Activated naive CD8-positive, alpha-beta T cell treated with anti-CD3 and anti-CD28 coated beads for 36 hours (primary cell): Measurements from ENCODE around the gene PTPRM. TPM values are rescaled to one million over a fixed set of nuclear protein-coding genes. Genes with fewer than 3 reads are reported as not detected.

Experiments
- DNase-seq: peaks from one replicate; pipeline ENCODE4 v3.0.0; 2021
- H3K27ac Mint-ChIP-seq: one replicate; pipeline ENCODE4 v1.8.0; 2022; ENCODE audit warnings: mild to moderate bottlenecking, moderate library complexity, mixed read lengths
- H3K27me3 Mint-ChIP-seq: one replicate; pipeline ENCODE4 v1.8.0; 2022; ENCODE audit warnings: mild to moderate bottlenecking, mixed read lengths
- H3K36me3 Mint-ChIP-seq: one replicate; pipeline ENCODE4 v1.8.0; 2021; ENCODE audit warnings: mild to moderate bottlenecking, mixed read lengths
- H3K4me1 Mint-ChIP-seq: one replicate; pipeline ENCODE4 v1.8.0; 2021; ENCODE audit warnings: mixed read lengths
- H3K4me3 Mint-ChIP-seq: one replicate; pipeline ENCODE4 v1.8.0; 2022; ENCODE audit warnings: mild to moderate bottlenecking, moderate library complexity, mixed read lengths
- H3K9me3 Mint-ChIP-seq: one replicate; pipeline ENCODE4 v1.8.0; 2022; ENCODE audit warnings: mixed read lengths
- total RNA-seq, 2 experiments: library from RNA; stranded (reverse); gene quantifications; one replicate each; pipeline ENCODE4 v1.2.3, GENCODE V29; 2021

Gene PTPRM
- total RNA-seq, 2 experiments from 2014 or later, result 0.22 to 0.52 TPM

- Mint-ChIP-seq H3K4me3 (no peak overlapping the region), H3K9me3 (no peaks in the 10 kb centered on the region), H3K36me3 (no peaks in the 10 kb centered on the region), H3K27ac (no peak overlapping the region), H3K4me1 (no peaks in the 10 kb centered on the region), H3K27me3 (peaks cover 51% of the 10 kb centered on the region)
- DNase-seq, result no peak
Measured at GRCh38 chr18:8365528-8365927, 798.4 kb downstream of the PTPRM start.

- H3K27me3 Mint-ChIP-seq, result peaks cover 52% of the 10 kb centered on the region
- H3K4me1 Mint-ChIP-seq, result no peaks in the 10 kb centered on the region
- H3K4me3 Mint-ChIP-seq, result no peak overlapping the region
- no peak for DNase-seq
- no peaks in the 10 kb centered on the region for H3K36me3 Mint-ChIP-seq
- H3K9me3 Mint-ChIP-seq, result no peaks in the 10 kb centered on the region
- no peak overlapping the region for H3K27ac Mint-ChIP-seq
Measured at GRCh38 chr18:8366070-8366469, 799.0 kb downstream of the PTPRM start.

- H3K4me3 Mint-ChIP-seq, result no peak overlapping the region
- no peaks in the 10 kb centered on the region for H3K9me3 Mint-ChIP-seq
- DNase-seq, result no peak
- H3K36me3 Mint-ChIP-seq, result no peaks in the 10 kb centered on the region
- H3K4me1 Mint-ChIP-seq, result no peaks in the 10 kb centered on the region
- peaks cover 51% of the 10 kb centered on the region for H3K27me3 Mint-ChIP-seq
- H3K27ac Mint-ChIP-seq, result no peak overlapping the region
Measured at GRCh38 chr18:8366656-8367055, 799.5 kb downstream of the PTPRM start.

GRCh38 chr18:8367217-8367988 lies 800.3 kb downstream of the PTPRM start:
- Mint-ChIP-seq H3K27me3 (peaks cover 51% of the 10 kb centered on the region), H3K27ac (no peak overlapping the region), H3K4me3 (no peak overlapping the region), H3K4me1 (no peaks in the 10 kb centered on the region), H3K36me3 (no peaks in the 10 kb centered on the region), H3K9me3 (no peaks in the 10 kb centered on the region)
- peak; percentile 30 for DNase-seq

- no peaks in the 10 kb centered on the region for H3K9me3 Mint-ChIP-seq
- no peaks in the 10 kb centered on the region for H3K4me1 Mint-ChIP-seq
- H3K36me3 Mint-ChIP-seq, result no peaks in the 10 kb centered on the region
- no peak overlapping the region for H3K4me3 Mint-ChIP-seq
- DNase-seq, result no peak
- no peak overlapping the region for H3K27ac Mint-ChIP-seq
- peaks cover 51% of the 10 kb centered on the region for H3K27me3 Mint-ChIP-seq
Measured at GRCh38 chr18:8368512-8369217, 801.5 kb downstream of the PTPRM start.

- DNase-seq, result no peak
- Mint-ChIP-seq H3K9me3 (no peaks in the 10 kb centered on the region), H3K36me3 (no peaks in the 10 kb centered on the region), H3K27ac (no peak overlapping the region), H3K4me1 (no peaks in the 10 kb centered on the region), H3K4me3 (no peak overlapping the region), H3K27me3 (peaks cover 19% of the 10 kb centered on the region)
Measured at GRCh38 chr18:8373486-8373885, 806.4 kb downstream of the PTPRM start.

- H3K27ac Mint-ChIP-seq, result no peak overlapping the region
- H3K9me3 Mint-ChIP-seq, result no peaks in the 10 kb centered on the region
- no peaks in the 10 kb centered on the region for H3K36me3 Mint-ChIP-seq
- no peaks in the 10 kb centered on the region for H3K4me1 Mint-ChIP-seq
- no peak overlapping the region for H3K4me3 Mint-ChIP-seq
- H3K27me3 Mint-ChIP-seq, result peaks cover 8% of the 10 kb centered on the region
- DNase-seq, result no peak
Measured at GRCh38 chr18:8374676-8375075, 807.6 kb downstream of the PTPRM start.

GRCh38 chr18:8375249-8375648 lies 808.1 kb downstream of the PTPRM start:
- no peaks in the 10 kb centered on the region for H3K9me3 Mint-ChIP-seq
- no peak for DNase-seq
- H3K4me3 Mint-ChIP-seq, result no peak overlapping the region
- no peak overlapping the region for H3K27ac Mint-ChIP-seq
- peaks cover 5% of the 10 kb centered on the region for H3K27me3 Mint-ChIP-seq
- no peaks in the 10 kb centered on the region for H3K36me3 Mint-ChIP-seq
- H3K4me1 Mint-ChIP-seq, result no peaks in the 10 kb centered on the region

- Mint-ChIP-seq H3K9me3 (no peaks in the 10 kb centered on the region), H3K36me3 (no peaks in the 10 kb centered on the region), H3K4me3 (no peak overlapping the region), H3K27ac (no peak overlapping the region), H3K4me1 (no peaks in the 10 kb centered on the region), H3K27me3 (no peaks in the 10 kb centered on the region)
- DNase-seq, result no peak
Measured at GRCh38 chr18:8376113-8376512, 809.0 kb downstream of the PTPRM start.

- Mint-ChIP-seq H3K27me3 (no peaks in the 10 kb centered on the region), H3K36me3 (no peaks in the 10 kb centered on the region), H3K4me3 (no peak overlapping the region), H3K4me1 (no peaks in the 10 kb centered on the region), H3K9me3 (no peaks in the 10 kb centered on the region), H3K27ac (no peak overlapping the region)
- DNase-seq, result no peak
Measured at GRCh38 chr18:8379187-8379941, 812.2 kb downstream of the PTPRM start.

- DNase-seq, result no peak
- Mint-ChIP-seq H3K27ac (no peak overlapping the region), H3K4me1 (no peaks in the 10 kb centered on the region), H3K27me3 (no peaks in the 10 kb centered on the region), H3K9me3 (no peaks in the 10 kb centered on the region), H3K4me3 (no peak overlapping the region), H3K36me3 (no peaks in the 10 kb centered on the region)
Measured at GRCh38 chr18:8380006-8380405, 812.9 kb downstream of the PTPRM start.

GRCh38 chr18:8380926-8381325 lies 813.8 kb downstream of the PTPRM start:
- Mint-ChIP-seq H3K27ac (no peak overlapping the region), H3K4me1 (no peaks in the 10 kb centered on the region), H3K36me3 (no peaks in the 10 kb centered on the region), H3K27me3 (no peaks in the 10 kb centered on the region), H3K4me3 (no peak overlapping the region), H3K9me3 (no peaks in the 10 kb centered on the region)
- no peak for DNase-seq

GRCh38 chr18:8381821-8382459 lies 814.8 kb downstream of the PTPRM start:
- no peaks in the 10 kb centered on the region for H3K36me3 Mint-ChIP-seq
- H3K27me3 Mint-ChIP-seq, result no peaks in the 10 kb centered on the region

GRCh38 chr18:8385400-8385799 lies 818.3 kb downstream of the PTPRM start:
- Mint-ChIP-seq H3K4me3 (no peak overlapping the region), H3K27ac (no peak overlapping the region), H3K9me3 (peaks cover 2% of the 10 kb centered on the region), H3K27me3 (peaks cover 3% of the 10 kb centered on the region), H3K4me1 (no peaks in the 10 kb centered on the region), H3K36me3 (no peaks in the 10 kb centered on the region)
- DNase-seq, result no peak

More at GRCh38 chr18:8381821-8382459, 814.8 kb downstream of the PTPRM start:
- no peak for DNase-seq
- H3K27ac Mint-ChIP-seq, result no peak overlapping the region
- no peak overlapping the region for H3K4me3 Mint-ChIP-seq
- no peaks in the 10 kb centered on the region for H3K9me3 Mint-ChIP-seq
- no peaks in the 10 kb centered on the region for H3K4me1 Mint-ChIP-seq
